Aorta (tissue), 5 donors: ENCODE data around the gene RP9. TPM values are rescaled to one million over a fixed set of nuclear protein-coding genes. Genes with fewer than 3 reads are reported as not detected.

Experiments
- ATAC-seq: fragments of 200-7000 bp; cut with Tn5 transposase; one replicate; pipeline ENCODE4 v1.9.1; 2022; ENCODE audit warnings: moderate library complexity; ENCODE audit not compliant: low FRiP score
- DNase-seq, 2 donors: peaks; one replicate each; pipeline ENCODE4 v3.0.0-alpha.2; 2020
- H3K27ac ChIP-seq, 2 donors: one replicate each; pipeline ENCODE4 v1.5.1; 2013; ENCODE audit warnings: low read length in 2 of 2, mild to moderate bottlenecking in 2 of 2, moderate library complexity in 2 of 2, control low read depth in 1 of 2, inconsistent platforms in 1 of 2, low read depth in 1 of 2
- H3K27me3 ChIP-seq, 2 donors: one replicate each; pipeline ENCODE4 v1.6.1; 2013; ENCODE audit warnings: control low read depth in 1 of 2, low read length in 1 of 2, mild to moderate bottlenecking in 1 of 2, moderate library complexity in 1 of 2; ENCODE audit not compliant: insufficient read depth in 2 of 2, control insufficient read depth in 1 of 2
- H3K36me3 ChIP-seq, 2 donors: one replicate each; pipeline ENCODE4 v1.6.1; 2013; ENCODE audit warnings: control low read depth in 1 of 2, low read length in 1 of 2, mild to moderate bottlenecking in 1 of 2; ENCODE audit not compliant: insufficient read depth in 2 of 2, control insufficient read depth in 1 of 2
- H3K4me1 ChIP-seq, 2 donors: one replicate each; pipeline ENCODE4 v1.6.1; 2013; ENCODE audit warnings: low read length in 2 of 2, control low read depth in 1 of 2, mild to moderate bottlenecking in 1 of 2, moderate library complexity in 1 of 2; ENCODE audit not compliant: insufficient read depth in 2 of 2, control insufficient read depth in 1 of 2
- H3K4me3 ChIP-seq, 2 donors: one replicate each; pipeline ENCODE4 v1.5.1; 2013; ENCODE audit warnings: low read length in 2 of 2, control low read depth in 1 of 2, mild to moderate bottlenecking in 1 of 2
- H3K9me3 ChIP-seq: one replicate; pipeline ENCODE4 v1.6.1; 2013; ENCODE audit warnings: mild to moderate bottlenecking, low read length; ENCODE audit not compliant: control insufficient read depth
- WGBS, 2 donors: extraction: QIAGEN DNeasy Blood & Tissue Kit; methylation state at CpG; one replicate each; pipeline ENCODE4 v1.1.7; 2013; 5-methylcytosine and 5-hydroxymethylcytosine counted together
- intact Hi-C, 2 donors: fragments of 100-400 bp; cut with DNase I; formaldehyde crosslinking; loops; one replicate each; pipeline versions ENCODE4 v1.14.2 to v1.15.0; 2022
- polyA plus RNA-seq, 2 donors: library from polyadenylated mRNA; stranded (reverse); fragments of 200-250 nt; gene quantifications; one replicate each; pipeline ENCODE4 v1.2.3, GENCODE V29; 2013
- total RNA-seq, 2 donors: library from RNA; stranded (reverse); fragmentation: NEBNext Ultra II Directional; extraction: Animal tissue kit (Norgen Biotek cat#: 25700); gene quantifications; one replicate each; pipeline ENCODE4 v1.2.1, GENCODE V29; 2021
- donor health status: healthy with polysubstance abuse.
- donor health status: Bipolar disorder and iron deficiency.
- donor health status: DM: no; HTN: no; CAD: no.
- donor health status: DM: no; HTN: no; CAD: no.
- donor health status: DM: yes; HTN: yes; CAD: no.

RP9 gene
- total and polyA plus RNA-seq, 4 donors: 4.5 to 27.6 (median 11.6) TPM

DNA sequence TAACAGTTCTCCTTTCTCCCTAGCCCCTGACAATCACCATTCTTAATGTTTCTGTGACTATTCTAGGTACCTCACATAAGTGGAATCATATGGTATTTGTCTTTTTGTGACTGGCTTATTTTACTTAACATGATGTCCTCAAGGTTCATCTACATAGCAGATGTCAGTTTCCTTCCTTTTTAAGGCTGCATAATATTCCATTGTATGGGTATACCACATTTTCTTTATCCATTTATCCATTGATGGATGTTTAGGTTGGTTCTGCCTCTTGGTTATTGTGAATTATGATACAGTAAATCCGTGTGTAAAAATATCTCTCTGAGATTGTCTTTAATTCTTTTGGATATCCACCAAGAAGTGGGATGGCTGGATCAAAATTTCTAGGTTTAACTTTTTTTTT lies 33.4 kb upstream of the RP9 start:
- Histone ChIP-seq H3K9me3 (no peaks in the 10 kb centered on the region), H3K27ac (no peak overlapping the region), H3K36me3 (no peaks in the 10 kb centered on the region), H3K4me3 (no peak overlapping the region), H3K27me3 (no peaks in the 10 kb centered on the region), H3K4me1 (peaks cover 0 to 4% of the 10 kb centered on the region in 2 donors)
- intact Hi-C loops: no loop called here
- 85 to 96% methylated on average over 1 of the region's 1 CpG for WGBS, 2 donors
- DNase-seq: no peak
- ATAC-seq: no peak

DNA sequence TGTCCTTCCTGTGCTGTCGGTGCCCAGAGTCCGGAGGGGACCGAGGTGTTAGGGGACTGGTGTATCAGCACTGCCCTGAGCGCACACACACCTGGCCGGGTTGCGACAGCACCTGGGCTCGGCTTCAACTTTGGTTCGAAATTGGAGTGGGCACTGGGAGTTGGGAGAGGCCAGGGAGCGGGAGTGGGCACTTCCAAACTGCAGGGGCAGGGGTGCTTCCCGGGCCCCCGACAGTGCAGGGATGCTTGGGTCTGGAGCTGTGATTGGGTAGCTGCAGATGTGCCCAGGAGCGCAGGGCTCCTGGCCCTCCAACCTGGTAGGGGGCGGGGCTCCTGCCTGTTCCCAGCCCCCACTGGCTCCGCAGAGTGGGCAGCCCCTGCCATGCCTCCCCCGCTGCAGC lies 27.9 kb upstream of the RP9 start:
- WGBS, 2 donors: 93 to 95% methylated on average over 13 to 15 of the region's 15 CpGs
- DNase-seq: no peak
- Histone ChIP-seq H3K36me3 (no peaks in the 10 kb centered on the region), H3K27ac (no peak overlapping the region), H3K4me1 (peaks cover 0 to under 1% of the 10 kb centered on the region in 2 donors), H3K27me3 (no peaks in the 10 kb centered on the region), H3K9me3 (no peaks in the 10 kb centered on the region), H3K4me3 (no peak overlapping the region)
- intact Hi-C loops: no loop called here
- ATAC-seq: no peak

DNA sequence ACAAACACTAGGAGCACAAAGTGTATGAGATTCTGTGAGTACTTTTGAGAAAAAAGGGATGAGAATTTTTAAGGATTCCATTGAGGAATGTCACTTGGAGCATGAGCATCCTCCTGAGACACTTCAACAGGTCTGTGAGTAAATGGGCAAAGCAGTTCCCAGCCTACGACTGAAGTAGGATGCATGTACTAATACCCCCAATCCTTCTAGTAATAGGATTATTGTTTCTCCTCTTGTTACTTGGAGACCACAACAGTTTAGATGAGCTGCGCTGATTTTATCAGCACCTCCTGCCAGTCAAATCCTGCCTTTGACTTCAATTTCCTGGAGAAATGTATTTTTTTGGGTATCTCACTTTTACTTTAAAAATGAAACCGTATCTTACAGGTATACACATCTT lies 21.0 kb upstream of the RP9 start:
- Histone ChIP-seq H3K9me3 (no peaks in the 10 kb centered on the region), H3K36me3 (no peaks in the 10 kb centered on the region), H3K4me3 (peak overlapping the region; percentile 52 to 71), H3K4me1 (peaks cover 0 to 7% of the 10 kb centered on the region in 2 donors), H3K27ac (no peak overlapping the region), H3K27me3 (no peaks in the 10 kb centered on the region)
- 12 to 15% methylated on average over 3 of the region's 3 CpGs for WGBS, 2 donors
- ATAC-seq: no peak
- DNase-seq: no peak
- intact Hi-C loops: no loop called here

DNA sequence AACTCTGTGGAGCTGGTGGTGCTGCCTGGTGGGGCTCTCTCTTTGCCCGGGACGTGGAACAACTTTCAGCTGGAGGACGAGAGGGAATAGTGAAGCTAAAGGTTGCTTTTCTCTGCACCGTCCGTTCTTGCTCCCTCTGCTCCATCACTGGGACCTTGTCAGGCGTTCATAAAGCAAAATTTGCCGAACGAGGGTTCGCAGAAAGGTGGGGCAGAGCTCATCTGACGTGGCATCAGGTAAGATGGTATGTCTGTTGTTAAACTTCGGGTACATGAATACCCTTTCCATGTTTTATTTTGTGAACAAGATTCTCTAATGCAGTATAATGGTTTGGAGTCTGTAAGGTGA lies 20.6 kb upstream of the RP9 start:
- no peaks in the 10 kb centered on the region for H3K27me3 ChIP-seq
- H3K4me1 ChIP-seq: peaks cover 0 to 7% of the 10 kb centered on the region in 2 donors
- H3K36me3 ChIP-seq: no peaks in the 10 kb centered on the region
- H3K9me3 ChIP-seq: no peaks in the 10 kb centered on the region
- no peak for DNase-seq
- intact Hi-C loops: loop anchor here in 1 of 2 donors (10.0 kb wide), 1 partner anchor 635 kb away; the partner anchor contains the start of genes AVL9 and LSM5
- ATAC-seq: peak; percentile 1
- 0 to 1% methylated on average over 11 of the region's 11 CpGs for WGBS, 2 donors
- H3K27ac ChIP-seq: no peak overlapping the region
- peak overlapping the region; percentile 52 to 71 for H3K4me3 ChIP-seq

DNA sequence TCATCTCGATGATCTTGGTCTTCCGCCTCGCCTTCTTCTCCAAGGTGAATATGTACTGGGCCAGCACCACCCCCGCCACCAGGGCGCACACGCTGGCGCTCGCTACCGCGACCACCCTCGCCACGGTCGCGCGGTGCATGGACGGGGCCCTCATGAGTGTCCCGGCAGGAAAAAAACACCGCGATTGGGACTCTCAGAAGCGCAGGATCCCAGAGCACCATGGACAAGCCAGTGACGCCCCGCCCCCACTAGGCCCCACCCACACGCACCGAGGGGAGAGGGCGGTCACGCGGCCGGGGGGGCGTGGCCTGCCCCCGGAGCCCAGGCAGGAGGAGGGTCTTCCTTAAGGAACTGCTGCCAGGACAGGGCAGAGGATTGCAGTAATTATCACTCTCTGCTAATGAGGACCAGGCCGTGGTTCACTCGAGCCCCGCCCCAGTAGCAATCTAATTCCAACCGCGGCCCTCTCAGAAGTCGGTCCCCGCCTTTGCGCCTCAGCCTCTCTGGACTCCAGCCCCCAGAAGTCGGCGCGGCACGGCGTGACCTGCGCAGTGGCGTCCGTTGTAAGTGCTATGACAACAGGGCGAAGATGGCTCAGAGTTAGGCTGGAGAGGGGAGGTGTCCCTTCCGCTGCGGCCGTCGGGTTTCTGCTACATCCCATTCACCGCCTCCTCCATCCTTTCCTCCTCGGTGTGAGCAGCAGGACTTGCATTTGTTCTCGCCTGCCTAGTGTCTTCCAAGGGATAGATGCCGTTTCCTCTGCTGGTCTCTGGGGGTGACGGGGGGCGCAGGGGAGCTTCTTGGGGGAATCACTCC lies 20.0 kb upstream of the RP9 start, which contains the start of gene BBS9:
TSS of gene BBS9 (plus strand) at position 575 of the 816 bp plus-strand sequence. CDS start 16,689 bp downstream, outside the sequence.
- peak; percentile 96 to 97 for DNase-seq
- Histone ChIP-seq H3K4me3 (peak within 1 kb of the TSS; percentile 52 to 71), H3K4me1 (peaks cover 0 to 7% of the 10 kb centered on the region in 2 donors), H3K36me3 (no peaks in the 10 kb centered on the region), H3K9me3 (no peaks in the 10 kb centered on the region), H3K27ac (peak within 1 kb of the TSS in 1 of 2 donors; percentile 49), H3K27me3 (no peaks in the 10 kb centered on the region)
- WGBS, 2 donors: 0% methylated on average over 54 to 57 of the region's 57 CpGs
- ATAC-seq: peak; percentile 100
- intact Hi-C loops: loop anchor here in 1 of 2 donors (10.0 kb wide), 1 partner anchor 634 kb away; the partner anchor contains the start of genes AVL9 and LSM5

DNA sequence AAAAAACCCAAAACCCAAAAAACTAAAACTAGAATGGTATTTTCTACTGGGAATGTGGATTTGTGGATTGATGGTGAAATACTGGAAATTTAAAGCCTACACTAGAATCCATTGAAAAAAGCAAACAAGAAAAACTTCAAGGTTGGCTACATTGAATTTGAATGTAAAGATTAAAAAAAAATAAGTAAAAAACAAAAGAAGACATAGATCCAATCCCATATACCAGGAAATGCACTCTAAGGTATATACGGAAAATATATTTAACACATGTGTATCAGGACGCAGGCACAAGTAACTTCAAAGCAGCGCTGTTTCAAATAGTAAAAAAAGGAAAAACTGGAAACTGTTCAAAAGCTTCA lies 19.4 kb upstream of the RP9 start:
- WGBS, 2 donors: 0 to 2% methylated on average over 3 of the region's 3 CpGs
- H3K9me3 ChIP-seq: no peaks in the 10 kb centered on the region
- ATAC-seq: no peak
- no peaks in the 10 kb centered on the region for H3K27me3 ChIP-seq
- H3K27ac ChIP-seq: no peak overlapping the region
- H3K4me1 ChIP-seq: peaks cover 0 to 7% of the 10 kb centered on the region in 2 donors
- DNase-seq: no peak
- H3K36me3 ChIP-seq: no peaks in the 10 kb centered on the region
- intact Hi-C loops: loop anchor here in 1 of 2 donors (10.0 kb wide), 1 partner anchor 634 kb away; the partner anchor contains the start of genes AVL9 and LSM5
- peak overlapping the region; percentile 35 to 71 for H3K4me3 ChIP-seq

DNA sequence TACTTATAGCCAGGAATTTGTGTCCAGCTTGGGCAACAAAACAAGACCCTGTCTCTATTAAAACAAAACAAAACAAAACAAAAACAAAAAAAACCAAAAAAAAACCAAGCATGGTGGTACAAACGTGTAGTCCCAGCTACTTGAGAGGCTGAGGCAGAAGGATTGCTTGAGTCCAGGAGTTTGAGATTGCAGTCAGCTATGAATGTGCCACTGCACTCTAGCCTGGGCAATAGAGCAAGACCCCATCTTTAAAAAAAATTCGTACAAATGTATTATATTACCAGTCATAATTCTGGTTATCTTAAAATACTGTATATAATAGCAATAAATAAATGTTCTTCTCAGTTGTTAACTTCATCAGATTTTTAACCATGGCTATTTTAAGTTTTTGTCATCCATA lies 17.9 kb upstream of the RP9 start:
- intact Hi-C loops: loop anchor here in 1 of 2 donors (10.0 kb wide), 1 partner anchor 632 kb away; the partner anchor contains the start of genes AVL9 and LSM5
- no peaks in the 10 kb centered on the region for H3K27me3 ChIP-seq
- no peaks in the 10 kb centered on the region for H3K9me3 ChIP-seq
- ATAC-seq: no peak
- no peaks in the 10 kb centered on the region for H3K36me3 ChIP-seq
- WGBS, 2 donors: 65 to 71% methylated on average over 2 of the region's 2 CpGs
- H3K27ac ChIP-seq: no peak overlapping the region
- H3K4me3 ChIP-seq: no peak overlapping the region
- DNase-seq: no peak
- H3K4me1 ChIP-seq: peaks cover 0 to 6% of the 10 kb centered on the region in 2 donors

DNA sequence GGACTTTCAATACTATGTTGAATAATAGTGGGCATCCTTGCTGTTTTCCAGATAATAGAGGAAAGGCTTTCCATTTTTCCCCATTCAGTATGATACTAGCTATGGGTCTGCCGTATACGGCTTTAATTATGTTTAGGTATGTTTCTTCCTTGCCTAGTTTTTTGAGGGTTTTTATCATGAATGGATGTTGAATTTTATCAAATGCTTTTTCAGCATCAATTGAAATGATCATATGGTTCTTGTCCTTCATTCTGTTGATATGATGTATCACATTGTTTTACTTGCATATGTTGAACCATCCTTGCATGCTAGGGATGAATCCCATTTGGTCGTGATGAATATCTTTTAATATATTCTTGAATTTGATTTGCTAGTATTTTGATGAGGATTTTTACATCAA lies 9.2 kb upstream of the RP9 start:
- no peaks in the 10 kb centered on the region for H3K36me3 ChIP-seq
- WGBS, 2 donors: 92% methylated on average over 3 of the region's 3 CpGs
- intact Hi-C loops: no loop called here

DNA sequence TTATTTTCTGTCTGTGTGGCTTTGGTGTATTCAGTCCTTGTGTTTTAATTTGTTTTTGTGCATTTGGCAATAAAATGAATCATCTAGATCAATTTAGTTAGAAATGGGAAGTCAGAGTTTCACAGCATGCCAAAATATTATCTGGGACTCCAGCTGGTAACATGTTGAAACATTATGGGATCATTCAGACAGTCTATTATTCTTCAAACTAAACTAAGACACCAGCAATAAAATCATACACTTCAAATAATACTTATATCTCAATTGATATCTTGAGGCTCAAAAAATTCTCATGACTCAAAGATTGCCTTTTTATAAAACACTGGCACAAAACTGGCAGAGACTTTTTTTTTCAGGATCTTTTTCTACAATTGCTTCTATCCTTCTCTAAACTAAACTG lies 5.8 kb upstream of the RP9 start:
- intact Hi-C loops: no loop called here
- DNase-seq (no peak), ATAC-seq (no peak)
- H3K27me3 ChIP-seq: no peaks in the 10 kb centered on the region
- no peak overlapping the region for H3K4me3 ChIP-seq
- no peak overlapping the region for H3K27ac ChIP-seq
- no peaks in the 10 kb centered on the region for H3K4me1 ChIP-seq
- peaks cover 1% of the 10 kb centered on the region for H3K9me3 ChIP-seq
- no peaks in the 10 kb centered on the region for H3K36me3 ChIP-seq

More for the DNA sequence above, 9.2 kb upstream of the RP9 start:
- no peaks in the 10 kb centered on the region for H3K4me1 ChIP-seq
- no peak overlapping the region for H3K4me3 ChIP-seq
- H3K27me3 ChIP-seq: peaks cover 0 to 2% of the 10 kb centered on the region in 2 donors
- H3K27ac ChIP-seq: no peak overlapping the region
- peaks cover 1% of the 10 kb centered on the region for H3K9me3 ChIP-seq
- DNase-seq: no peak
- ATAC-seq: no peak
